ENCODE measurements around the gene ZNF286A. TPM values are rescaled to one million over a fixed set of nuclear protein-coding genes. Genes with fewer than 3 reads are reported as not detected.
"Not testable (repeated sequence)": the region's sequence is repeated elsewhere in the genome, so short reads cannot be mapped to it uniquely, and the experiment has no call there.

The ZNF286A gene
- total RNA-seq, 1 donor from 2014 or later, result 25.2 TPM

DNA sequence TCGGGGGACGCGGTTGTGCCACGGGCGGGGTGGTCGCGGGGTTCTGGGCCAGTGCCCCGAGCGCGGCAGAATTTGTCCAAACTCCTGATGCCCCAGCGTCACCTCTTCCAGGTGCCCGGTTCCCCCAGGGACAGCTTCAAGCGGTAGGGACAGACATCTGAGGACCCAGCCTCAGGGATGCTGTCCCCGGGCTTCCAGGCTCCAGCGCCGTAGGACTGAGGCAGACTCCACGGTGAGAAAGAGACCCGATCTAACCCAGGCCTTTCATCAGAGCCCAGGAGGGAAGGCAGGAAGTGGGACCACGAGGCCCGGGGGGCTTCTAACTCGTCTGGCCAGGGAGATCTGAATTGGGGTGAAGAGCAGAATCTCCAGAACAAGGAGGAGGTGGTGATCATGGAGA is 385 bp downstream of the ZNF286A start:
- DNase-seq, result peak; percentile 16

DNA sequence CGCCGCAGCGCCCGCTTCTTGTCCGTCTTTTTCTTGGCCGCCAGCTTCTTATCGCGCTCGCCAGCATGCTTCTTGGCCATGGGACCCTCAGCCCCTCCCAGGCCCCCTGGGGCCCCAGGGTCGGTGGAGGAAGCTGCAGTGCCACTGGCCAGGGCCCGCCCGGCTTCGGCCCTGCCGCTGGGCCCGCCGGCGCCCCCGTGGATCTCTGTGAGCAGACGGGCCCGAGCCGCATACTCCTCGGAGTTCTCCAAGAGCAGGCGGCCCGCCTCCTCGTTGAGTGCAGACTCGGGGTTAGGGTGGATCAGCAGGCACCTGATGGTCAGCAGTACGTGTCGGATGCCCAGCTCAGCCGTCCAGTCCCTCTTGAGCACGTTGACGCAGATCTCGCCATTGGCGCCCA is 4.7 kb downstream of the ZNF286A start:
- not testable (repeated sequence) for DNase-seq

DNA sequence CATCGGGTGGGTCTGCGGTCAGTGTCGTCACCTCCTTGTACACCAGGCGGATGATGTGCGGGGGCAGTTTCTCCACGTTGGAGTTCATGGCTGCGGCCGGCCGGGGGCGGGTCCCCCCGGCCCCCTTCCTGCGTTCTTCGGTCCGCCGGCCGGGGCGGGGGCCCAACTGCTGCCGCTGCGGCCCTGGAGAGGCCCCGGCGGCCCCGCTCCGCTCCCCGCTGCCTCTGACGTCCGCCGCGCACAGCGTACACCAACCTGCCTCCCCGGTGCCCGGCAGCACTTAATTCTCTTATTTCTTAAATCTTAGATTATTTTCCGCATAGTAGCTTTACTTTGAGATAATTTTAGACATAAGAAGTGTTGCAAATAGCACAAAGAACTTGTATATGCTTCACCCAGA is 5.3 kb downstream of the ZNF286A start:
- not testable (repeated sequence) for DNase-seq

DNA sequence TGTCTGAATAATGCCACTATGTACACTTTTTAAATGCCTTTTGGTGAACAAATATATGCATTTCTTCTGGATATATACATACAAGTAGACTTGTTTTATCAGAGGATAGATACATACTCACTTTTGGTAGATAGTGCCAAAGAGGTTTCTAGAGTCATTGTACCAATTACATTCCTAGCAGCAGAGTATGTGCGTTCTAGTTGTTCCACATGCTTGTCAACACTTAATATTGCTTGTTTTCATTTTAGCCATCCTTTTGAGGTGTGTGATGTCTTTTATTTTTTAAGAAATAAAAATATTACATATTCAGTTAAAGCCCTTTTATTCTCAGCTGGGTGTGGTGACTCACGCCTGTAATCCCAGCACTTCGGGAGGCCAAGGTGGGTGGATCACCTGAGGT is 9.3 kb downstream of the ZNF286A start:
- DNase-seq, result not testable (repeated sequence)

DNA sequence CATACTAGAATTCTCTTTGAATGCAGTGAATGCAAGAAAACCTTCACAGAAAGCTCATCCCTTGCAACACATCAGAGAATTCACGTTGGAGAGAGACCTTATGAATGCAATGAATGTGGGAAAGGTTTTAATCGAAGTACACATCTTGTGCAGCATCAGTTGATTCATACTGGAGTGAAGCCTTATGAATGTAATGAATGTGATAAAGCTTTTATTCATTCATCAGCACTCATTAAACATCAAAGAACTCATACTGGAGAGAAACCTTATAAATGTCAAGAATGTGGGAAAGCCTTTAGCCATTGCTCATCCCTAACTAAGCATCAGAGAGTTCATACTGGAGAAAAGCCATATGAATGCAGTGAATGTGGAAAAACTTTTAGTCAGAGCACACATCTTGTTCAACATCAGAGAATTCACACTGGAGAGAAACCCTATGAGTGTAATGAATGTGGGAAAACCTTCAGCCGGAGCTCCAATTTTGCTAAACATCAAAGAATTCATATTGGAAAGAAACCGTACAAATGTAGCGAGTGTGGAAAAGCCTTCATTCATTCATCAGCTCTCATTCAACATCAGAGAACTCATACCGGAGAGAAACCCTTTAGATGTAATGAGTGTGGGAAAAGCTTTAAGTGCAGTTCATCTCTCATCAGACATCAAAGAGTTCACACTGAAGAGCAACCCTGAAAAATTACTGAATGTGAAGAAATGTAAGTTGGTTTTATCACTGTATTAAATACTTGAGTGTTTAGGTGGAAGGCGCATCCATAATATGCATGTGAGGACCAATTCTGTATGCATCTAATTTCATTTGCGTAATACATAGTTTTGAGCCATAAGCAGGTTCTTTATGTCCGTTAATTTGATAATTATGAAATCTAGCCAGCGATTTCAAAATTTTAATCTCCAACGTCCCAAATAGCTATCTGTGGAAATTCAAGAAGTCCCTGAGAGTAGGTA is 17.3 kb downstream of the ZNF286A start:
- DNase-seq, result not testable (repeated sequence)

DNA sequence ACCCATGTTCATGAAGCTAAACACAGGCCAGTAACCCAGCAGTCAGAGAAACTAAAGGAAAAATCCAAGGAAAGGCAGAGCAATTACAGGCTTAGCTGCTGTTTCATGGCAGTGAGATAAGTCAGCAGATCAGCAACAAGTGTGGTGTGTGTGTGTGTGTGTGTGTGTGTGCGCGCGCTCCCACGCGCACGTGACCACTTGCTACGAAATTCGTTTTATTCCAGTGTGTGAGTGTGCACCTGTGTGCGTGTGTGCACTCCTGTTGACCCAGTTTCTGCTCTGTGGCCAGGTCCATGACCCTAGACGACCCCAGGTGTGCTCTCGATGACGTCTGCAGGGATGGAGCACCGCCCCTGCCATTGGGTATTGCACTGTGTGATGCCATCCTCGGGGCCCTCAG is 31.0 kb downstream of the ZNF286A start:
- not testable (repeated sequence) for DNase-seq

DNA sequence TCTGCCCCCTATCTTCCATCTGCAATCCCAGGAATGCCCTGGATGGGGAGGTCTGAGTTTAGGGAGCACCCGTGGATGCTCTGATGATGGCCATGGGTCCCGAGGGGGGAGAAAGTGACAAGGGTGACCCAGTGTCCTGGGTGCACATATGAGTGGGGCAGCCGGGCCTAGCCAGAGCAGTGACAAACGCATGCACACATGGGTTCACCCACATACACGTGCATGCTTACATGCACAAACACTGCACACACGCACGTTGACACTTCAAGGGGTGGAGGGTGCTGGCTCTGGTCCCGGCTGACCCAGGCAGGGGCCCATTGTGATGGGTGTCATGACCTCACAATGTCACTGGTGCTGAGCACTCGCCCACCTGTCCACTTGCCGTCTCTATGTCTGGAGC is 32.3 kb downstream of the ZNF286A start, which contains the start of gene TBC1D26:
Gene TBC1D26, plus strand, starts transcription at position 384 of the 400 bp plus-strand sequence. CDS start 3,066 bp downstream, outside the sequence.
- not testable (repeated sequence) for DNase-seq

DNA sequence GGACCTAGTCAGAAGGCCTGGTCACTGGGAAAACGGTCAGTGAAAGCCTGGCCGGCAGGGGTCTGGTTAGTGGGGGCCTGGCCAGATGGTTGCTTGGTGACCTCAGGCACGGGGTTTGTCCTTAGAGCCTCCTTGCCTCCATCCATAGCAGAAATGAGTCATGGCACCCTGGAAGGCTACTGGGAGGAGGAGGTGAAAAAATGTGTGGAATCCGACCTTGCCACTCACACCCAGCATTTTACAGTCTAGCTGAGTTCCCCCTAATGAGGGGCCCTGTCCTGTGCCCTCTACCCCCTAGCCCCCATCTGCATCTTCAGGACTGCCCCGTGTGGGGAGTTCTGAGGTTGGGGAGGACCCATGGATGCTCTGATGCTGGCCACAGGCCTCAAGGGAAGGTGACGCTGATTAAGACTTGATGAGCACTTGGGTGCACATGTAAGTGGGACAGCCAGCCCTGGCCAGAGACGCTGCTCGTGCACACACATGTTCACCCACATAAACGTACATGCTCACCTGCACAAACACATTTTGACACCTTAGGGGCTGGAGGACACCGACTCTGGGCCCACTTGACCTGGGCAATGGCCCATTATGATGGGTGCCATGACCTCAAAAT is 33.7 kb downstream of the ZNF286A start:
- DNase-seq, result not testable (repeated sequence)

DNA sequence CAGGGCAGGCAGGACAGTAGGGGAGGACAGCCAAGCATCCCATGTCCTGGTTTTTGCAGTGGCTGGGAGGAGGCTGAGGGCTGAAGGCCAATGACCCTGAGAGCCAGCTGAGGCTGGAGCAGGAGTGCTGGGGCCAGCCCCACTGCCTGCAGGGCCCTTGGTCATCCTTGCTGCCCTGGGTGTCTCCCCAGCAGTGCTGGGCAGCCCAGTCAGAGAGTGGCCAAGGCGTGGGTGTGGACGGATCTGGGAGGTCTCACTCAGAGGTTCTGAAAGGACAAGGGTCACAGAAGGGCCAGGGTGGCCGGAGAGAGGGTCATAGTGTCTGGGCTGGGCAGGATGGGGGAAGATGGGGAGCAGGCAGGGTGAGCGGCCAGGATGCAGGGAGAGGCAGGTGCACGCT is 37.0 kb downstream of the ZNF286A start:
- DNase-seq, result not testable (repeated sequence)

DNA sequence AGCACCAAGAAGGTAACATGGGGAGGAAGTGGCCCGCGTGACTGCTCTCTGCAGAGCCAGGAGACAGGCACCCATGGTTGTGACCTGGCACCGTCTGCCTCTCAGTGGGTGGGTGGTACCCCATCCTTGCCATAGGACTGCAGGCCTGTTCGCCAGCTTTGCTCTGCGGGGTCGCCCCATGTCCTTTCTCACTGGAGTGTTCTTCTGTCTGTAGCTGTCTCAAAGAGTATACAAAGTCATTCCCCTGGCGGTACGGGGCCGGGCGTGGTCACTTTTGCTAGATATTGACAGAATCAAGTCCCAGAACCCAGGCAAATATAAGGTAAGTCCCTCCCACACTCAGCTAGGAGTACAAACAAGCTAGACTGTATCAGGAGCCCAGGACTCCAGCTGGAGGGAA is 38.5 kb downstream of the ZNF286A start:
- no peak for DNase-seq

DNA sequence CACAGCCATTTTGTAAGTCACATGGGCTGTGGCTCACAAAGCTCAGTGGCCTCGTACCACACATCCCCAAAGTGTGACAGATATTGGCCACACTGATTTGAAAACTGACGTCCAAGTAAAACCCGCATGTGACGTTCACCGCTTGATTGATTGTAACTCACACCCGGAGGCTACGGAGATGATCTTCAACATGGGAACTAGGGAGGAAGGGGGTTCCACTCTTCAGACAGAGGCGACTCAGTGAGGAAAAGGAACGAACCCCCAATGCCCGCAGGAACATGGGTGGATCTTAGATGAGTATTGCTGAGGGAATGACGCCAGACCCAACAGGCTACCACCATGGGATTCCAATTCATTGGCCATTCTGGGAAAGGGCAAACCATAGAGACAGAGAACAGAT is 39.7 kb downstream of the ZNF286A start:
- not testable (repeated sequence) for DNase-seq

DNA sequence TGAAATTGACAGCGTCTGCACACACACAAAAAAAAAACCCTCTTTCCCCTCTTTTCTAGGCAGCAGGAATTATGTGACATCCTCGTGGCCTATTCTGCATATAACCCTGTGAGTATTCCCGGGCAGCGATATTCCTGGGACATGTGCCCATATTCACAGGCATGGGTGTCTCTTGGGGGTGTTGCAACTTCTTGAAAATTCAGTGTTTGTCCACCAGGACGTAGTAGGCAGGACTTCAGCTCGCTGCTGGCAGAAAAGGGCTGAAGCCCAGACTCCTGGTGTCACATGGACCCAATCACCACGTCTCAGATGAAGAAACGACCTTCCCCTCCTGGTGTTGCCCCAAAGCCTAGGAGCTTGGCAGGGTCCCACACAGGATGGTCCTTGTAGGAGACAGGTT is 40.5 kb downstream of the ZNF286A start:
- DNase-seq, result not testable (repeated sequence)

DNA sequence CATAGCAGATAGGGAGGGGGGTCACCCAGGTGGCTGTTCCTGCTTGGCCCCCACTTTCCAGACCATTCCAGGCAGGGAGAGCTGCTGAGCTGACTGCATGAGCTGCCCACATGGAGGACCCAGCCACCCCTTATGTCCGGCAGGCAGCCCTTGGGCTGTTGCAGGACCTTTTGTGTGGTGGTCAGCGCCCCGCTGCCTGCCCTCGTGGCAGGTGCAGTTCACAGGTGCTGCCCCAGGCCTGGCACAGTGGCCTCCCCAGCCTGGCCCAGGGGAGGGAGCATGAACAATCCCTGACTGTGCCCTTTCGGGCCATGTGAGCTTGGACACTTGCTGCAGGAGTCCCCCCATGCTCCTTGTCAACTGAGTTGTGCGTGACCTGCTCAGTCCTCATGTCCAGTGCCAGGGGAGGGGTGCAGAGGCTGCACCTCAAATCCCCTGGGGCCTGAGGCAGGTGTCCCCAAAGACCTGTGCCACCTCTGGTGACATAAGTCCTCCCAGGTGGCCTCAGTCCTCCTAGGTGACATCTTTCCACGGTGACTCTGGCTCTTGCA is 41.1 kb downstream of the ZNF286A start:
- no peak for DNase-seq

DNA sequence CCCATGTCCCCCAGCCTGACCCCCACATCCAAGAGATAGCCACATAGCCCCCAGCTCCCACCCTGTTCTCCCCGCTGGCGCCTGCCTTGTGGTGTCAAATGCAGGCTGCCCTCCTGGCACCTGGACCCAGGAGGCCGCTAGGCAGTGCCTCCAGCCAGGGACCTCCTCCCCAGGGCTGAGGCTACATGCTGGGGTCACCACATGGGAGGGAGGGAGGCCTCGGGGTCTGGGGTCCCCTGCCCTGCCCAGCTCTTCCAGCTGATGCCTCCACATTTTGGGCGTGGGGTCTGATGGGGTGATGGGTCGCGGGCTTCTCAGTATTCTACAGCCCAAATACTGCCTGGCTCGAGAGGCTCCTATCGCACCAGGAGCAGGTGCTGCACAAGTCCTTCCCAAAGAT is 42.1 kb downstream of the ZNF286A start:
- DNase-seq, result no peak

DNA sequence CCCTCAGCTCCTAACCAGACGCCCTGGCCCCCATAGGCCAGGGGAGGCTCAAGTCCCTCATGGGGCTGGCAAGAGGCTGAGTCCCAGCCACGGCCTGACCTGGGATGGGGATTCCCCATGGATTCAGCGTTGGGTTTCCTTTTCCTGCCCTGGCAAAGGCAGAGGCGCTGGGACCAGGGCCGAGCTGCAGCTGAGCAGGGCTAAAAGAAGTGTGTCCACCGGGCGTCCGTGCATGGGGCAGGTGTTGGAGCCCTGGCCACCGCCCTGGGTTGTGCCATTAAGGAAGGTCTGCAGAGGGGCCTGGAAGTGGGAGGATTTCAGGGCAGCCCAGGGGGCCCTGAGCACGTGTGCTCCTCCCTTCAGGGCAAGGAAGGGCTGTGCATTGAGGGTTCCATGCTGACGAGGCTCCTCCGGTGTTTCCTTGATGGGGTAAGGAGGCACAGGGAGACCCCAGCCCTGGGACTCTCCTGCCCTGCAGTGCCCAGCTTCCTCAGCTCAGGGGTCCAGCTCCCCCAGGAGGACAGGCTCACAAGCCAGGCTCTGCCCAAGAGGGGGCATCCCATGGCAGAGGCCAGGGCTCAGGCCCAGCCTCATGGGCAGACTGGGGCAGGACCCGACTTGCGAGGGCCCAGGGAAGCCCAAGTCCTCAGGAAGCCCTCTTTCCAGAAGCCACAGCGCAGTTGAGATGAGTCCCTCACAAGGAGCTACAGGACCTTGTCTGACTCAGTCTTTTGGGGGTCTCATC is 42.7 kb downstream of the ZNF286A start:
- DNase-seq, result no peak

DNA sequence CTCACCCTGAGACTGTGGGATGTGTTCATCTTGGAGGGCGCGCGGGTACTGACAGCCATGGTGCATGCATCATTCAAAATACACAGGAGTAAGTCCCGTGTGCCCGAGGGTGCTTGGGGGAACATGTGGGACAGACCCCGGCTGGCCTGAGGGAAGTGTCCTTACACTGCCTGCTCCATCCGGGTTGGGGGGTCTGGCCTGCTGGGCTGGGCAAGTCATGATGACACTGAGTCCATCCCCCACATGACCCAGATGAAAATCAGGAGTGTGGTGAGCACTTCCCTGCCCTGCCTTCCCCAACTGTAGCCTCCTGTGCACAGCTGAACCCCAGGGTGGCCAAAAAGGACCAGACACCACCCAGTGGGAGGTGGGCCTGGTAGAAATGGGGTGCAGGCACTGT is 43.4 kb downstream of the ZNF286A start:
- no peak for DNase-seq

DNA sequence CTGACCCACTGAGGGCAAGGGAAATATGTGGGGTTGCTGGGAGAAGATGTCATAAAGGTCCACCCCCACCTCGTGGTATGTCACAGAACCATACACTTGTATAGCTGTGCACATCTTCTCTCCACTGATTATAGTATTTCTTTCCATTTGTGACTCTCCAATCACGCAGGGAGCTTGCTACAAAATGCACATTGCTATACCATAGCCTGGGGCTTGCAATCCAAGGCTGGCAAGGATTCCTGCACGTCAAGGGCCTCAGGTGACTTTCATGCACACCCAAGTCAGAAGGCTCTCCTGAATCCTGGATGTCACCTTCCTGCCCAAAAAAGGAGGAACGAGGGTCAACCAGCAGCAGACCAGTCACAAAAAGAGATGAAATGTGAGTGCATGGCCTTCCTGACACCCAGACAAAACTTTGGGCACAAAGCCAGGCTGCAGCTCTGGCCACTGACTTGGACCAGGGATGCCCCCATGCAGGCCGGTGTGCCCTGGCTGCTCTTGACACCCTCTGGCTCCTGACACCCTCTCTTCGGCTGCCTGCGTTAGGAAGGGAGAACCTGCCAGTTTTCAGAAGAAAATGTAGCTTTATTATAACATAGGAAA is 44.6 kb downstream of the ZNF286A start:
- DNase-seq, result no peak

DNA sequence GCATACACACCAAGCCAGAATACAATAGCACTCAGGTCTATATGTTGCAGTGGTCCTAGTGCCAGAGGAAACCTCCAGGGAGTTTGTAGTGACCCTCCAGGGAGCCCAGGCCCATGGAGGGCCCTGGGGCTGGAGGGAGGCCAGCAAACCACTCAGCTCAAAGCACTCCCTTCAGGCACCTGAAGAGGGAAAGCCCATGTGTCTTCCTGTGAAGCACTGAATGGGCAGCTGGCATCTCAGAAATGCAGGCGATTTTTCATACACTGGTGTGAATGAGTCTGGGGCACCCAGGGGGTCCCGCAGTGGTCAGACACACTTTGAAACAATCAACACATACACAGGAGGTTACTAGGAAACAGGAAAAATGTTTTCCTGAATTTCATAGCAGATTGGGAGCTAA is 45.3 kb downstream of the ZNF286A start:
- DNase-seq, result peak; percentile 13

DNA sequence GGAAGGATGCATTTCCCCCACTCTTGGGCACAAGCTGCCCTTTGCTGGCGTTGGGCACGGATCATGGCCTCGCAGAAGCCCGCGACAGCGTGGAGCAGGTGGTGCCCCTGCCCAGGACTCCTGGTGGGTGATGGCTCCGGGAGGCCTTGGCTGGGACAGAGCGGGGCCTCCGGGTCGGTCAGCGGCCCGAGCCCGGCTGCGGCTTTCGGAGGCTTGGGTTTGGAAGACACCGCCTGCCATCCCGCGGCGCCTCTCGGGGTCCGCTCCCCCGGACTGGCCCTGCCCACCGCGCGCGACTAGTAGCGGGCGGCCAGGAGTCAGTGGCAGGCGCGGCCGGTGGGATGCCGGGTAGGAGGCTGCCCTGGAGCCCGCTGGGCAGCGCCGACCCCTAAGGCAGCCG is 49.9 kb downstream of the ZNF286A start:
- DNase-seq, result not testable (repeated sequence)

DNA sequence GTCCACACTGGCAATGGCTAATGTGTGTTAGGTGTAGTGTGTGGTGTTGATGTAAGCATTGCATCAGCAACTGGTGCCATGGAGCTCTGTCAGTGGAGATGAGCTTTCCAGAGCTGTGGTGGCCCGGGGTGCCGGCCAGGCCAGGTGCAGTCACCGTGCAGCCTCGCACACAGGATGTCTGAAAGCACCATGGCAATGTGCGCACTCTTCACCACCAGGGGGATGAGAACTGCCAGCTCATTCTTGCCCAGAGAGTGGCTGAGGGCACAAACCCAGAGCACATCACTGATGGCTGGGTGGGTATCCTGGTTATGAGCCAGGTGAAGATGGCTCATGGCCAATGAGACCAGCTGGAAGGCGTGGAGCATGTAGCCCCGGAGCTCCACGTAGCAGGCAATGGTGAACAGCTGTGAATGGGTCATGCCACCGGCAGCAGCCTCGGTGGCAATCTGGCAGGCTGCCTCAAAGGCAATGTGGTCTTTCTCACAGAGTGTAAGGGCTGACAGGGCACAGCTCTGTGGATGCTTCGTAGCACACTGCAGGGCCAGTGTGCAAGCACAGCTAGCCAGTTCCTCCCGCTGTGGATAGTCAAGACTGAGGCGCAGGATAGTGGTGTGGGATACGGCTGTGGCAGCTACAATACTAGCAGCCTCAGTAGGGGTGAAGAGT is 69.4 kb downstream of the ZNF286A start:
- not testable (repeated sequence) for DNase-seq

Data from tongue (tissue), 2 donors.